Uterus (tissue), 2 donors: Measurements from ENCODE around the gene MOB3B.

Experiments used
- CTCF ChIP-seq, 4 experiments: fragments of 200-600 bp in 2 of 4; fragments of 450-650 bp in 2 of 4; sonication (generic) in 2 of 4; IDR thresholded peaks; one replicate each; pipeline ENCODE4 v1.5.1; 2016 to 2019; ENCODE audit warnings: antibody characterized with exemption in 4 of 4, mild to moderate bottlenecking in 2 of 4, moderate library complexity in 1 of 4
- POLR2A ChIP-seq, 2 donors: fragments of 450-650 bp; IDR thresholded peaks; one replicate each; pipeline ENCODE4 v1.6.1; 2016; ENCODE audit warnings: antibody characterized with exemption in 2 of 2, mild to moderate bottlenecking in 1 of 2, moderate library complexity in 1 of 2

GRCh38 chr9:27356446-27356845, 173.2 kb downstream of the MOB3B start:
- TF ChIP-seq CTCF (IDR thresholded peaks at IDR 0.05) = no peak
- TF ChIP-seq POLR2A (IDR thresholded peaks at IDR 0.05) = no peak
